GM19043 (cell line): ENCODE results near the gene PSMB3.

Experiments
- ATAC-seq: cut with Tn5 transposase; IDR thresholded peaks from one replicate; pipeline ENCODE4 v1.9.1; 2021; ENCODE audit warnings: low read depth; ENCODE audit not compliant: unreplicated experiment

Gene PSMB3

DNA sequence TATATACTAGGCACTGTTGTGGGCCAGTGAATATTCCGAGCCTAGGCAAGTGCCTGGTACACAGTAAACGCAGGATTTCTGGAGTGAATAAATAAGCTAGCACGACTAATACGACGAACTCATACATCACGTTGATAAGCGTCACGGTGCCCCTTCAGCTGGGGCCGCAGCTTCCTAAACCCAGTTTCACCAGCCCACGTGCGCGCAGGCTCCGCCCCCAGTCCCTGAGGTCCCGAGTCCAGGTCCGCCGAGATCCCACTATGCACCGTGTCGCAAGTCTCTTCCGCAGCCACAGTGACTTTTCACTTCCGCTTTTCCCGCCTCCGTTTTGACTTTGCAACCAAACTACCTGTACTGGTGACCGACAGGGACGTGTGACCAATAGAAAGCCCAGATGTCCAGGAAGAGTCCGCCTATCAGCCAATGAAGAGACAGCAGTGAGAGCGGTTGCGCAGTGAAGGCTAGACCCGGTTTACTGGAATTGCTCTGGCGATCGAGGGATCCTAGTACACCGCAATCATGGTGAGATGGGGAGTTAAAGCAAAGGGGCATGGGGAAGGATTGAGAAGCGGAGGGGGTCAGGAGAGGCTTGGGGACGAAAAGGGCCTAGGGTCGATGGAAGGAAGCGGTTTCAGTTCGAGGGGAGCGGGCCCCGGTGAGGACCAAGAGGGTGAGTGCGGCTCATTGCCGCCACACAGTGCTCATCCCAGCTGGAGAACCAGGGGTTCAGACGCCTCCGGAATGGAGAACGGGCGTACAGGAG lies at the start of gene PSMB3:
PSMB3 (plus strand) TSS at position 434 of the 763 bp plus-strand sequence; CDS start at position 520, 86 bp downstream.
- peak; percentile 65 for ATAC-seq

GRCh38 chr17:38702916-38703741 lies 49.4 kb upstream of the PSMB3 start:
- ATAC-seq = no peak

DNA sequence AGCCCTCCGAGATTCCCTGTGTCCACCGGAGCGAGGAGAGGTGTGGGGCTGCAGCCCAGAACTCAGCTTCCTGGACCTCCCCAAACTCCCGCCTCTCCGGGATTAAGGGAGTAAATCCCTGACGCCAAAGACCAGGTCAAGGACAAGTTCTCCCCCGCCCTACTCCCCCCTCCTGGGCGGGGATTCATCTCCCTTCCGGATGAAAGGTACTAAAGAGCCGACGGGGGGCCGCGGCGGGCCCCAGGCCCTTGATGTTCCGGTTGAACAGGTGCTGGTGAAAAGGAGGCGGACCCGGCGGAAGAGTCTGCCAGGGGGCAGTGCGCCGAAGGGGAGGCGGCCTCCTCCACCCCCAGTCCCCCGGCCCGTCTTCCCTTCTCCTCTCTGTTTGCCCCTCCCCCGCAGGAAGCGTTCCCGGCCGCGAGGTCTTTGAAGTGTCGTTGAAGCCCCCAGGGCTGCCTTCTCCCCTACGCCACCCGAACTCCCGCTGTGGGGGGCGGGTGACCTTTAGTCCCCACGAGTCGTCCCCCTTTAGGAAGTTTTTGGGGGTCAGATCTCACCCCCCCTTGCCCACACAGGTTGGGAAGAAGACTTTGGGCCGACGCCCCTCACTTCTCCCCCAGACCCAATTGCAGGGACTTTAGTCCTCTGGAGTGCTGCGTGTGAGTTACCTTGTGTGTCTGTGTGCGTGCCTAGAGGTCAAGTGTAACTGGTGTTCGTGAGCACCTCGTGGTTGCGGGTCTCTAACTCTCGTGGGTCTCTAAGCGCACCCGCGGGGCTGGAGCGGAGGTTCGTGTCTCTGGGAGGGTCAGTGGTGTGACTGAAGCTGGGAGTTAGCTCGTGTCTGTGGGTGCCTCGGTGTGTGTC lies 48.6 kb upstream of the PSMB3 start:
- no peak for ATAC-seq

GRCh38 chr17:38704606-38705522 lies 47.7 kb upstream of the PSMB3 start, which contains the start of gene MLLT6:
TSS of gene MLLT6 (plus strand) at chr17:38705273. CDS start at chr17:38705633, 360 bp downstream.
- ATAC-seq = no peak

GRCh38 chr17:38705523-38705802 lies 47.1 kb upstream of the PSMB3 start:
- ATAC-seq = no peak

- ATAC-seq = no peak
These were observed 46.6 kb upstream of the PSMB3 start for GRCh38 chr17:38705803-38706504.

DNA sequence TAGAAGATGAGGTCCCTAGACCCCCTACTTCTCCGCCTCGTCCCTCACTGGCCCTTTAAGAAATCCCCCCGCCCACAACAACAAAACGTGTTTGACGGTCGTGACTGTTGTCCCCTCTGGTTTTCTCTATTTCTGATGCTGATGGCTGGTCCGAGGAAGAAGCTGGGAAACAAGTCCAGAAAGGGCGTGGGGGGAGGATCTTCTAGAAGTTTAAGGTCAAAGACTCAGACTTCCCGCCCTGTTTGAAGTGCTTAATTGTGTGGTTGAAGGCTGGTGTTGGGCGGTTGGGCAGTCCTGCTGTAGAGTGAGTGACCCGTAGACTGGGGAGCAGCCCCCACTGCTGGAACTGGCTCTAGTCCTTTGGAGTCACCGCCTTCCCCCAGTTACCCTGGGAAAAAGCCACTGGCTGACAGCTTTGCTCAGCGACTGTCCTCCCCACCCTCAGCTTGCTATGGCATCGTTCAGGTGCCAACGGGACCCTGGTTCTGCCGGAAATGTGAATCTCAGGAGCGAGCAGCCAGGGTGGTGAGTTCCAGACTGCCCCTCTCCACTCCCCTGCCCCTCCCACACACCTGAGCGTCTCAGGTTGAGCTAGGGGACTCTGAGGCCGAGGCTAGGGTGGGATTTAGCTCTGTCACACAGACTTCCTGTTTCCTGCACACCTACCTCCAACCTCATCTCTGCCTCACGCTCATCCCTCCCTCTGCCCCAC lies 45.9 kb upstream of the PSMB3 start:
- no peak for ATAC-seq

- ATAC-seq = no peak
These were observed 44.7 kb upstream of the PSMB3 start for GRCh38 chr17:38707678-38708351.

- no peak for ATAC-seq
These were observed 43.3 kb upstream of the PSMB3 start for GRCh38 chr17:38709104-38709820.

GRCh38 chr17:38709864-38710603 lies 42.5 kb upstream of the PSMB3 start:
- no peak for ATAC-seq

GRCh38 chr17:38710604-38710962 lies 42.0 kb upstream of the PSMB3 start:
- no peak for ATAC-seq

DNA sequence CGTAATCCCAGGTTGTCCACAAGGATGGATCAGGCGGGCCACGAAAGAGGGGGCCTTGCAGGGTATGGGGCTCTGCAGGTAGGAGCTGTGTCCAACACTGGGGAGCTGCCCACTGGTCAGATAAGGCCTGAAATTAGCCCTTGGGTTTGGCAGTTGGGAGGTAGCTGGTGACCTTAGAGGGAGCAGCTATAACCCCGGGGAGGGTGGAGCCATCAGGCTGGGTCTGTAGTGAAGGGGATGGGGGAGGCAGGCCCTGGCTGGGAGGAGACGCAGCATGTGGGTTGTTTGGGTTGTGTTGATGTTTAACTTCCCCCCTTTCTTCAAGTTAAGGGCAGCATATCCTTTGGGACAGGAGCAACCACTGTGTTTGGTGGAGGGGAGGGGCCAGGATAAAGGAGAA lies 41.6 kb upstream of the PSMB3 start:
- ATAC-seq = no peak

DNA sequence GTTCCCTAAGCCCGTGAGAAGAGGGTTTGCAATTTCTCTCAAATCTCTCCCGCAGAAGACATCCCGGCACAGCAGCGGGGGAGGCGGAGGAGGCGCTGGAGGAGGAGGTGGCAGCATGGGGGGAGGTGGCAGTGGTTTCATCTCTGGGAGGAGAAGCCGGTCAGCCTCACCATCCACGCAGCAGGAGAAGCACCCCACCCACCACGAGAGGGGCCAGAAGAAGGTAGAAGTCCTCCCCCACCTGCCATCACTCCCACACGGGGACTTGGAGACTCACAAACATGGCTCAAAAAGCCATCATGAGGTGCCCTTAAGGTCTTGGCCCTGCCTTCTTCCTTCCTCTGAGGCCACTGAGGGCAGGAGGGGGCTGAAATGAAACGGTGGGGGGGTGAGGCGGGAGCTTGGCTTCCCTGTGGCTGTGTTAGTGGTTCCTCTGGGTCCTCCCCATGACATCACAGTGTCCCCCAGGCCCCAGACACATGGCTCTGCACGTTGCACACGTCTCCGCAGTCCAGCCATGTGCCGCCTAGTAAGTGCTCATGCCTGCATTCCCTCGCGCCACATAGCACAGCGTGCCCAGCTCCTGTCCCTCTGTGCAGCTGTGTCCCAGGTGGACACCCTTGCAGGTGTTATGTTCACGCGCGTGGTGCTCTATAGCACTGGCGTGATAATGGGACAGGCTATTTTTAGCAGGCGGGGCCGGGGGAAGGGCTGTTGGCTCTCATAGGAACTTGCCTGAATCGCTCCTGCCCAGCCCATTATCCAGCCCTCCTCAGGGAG lies 40.6 kb upstream of the PSMB3 start:
- ATAC-seq = no peak

DNA sequence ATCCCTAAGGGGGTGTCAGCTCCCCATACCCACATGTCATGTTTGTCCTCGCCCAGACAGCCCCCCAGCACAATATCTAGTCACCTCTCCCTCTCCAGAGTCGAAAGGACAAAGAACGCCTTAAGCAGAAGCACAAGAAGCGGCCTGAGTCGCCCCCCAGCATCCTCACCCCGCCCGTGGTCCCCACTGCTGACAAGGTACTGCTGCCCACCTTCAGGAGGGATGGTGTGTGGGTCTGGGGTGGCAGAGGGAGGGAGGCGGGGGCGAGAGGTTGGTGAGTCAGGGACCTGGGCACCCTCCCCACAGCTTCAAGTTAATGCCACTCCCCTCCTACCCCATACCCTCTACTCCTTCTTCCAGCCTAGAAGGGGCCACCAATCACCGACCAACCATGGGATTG lies 39.9 kb upstream of the PSMB3 start:
- no peak for ATAC-seq

- no peak for ATAC-seq
These were observed 39.0 kb upstream of the PSMB3 start for GRCh38 chr17:38713456-38714075.
